Nephron progenitor cell (in vitro differentiated cells): ENCODE results near the gene UBE2J2.
A peak's percentile ranks its signal among the peaks of the same experiment; 100 is the strongest.

Experiments used
- DNase-seq: peaks from one replicate; pipeline ENCODE4 v3.0.0; 2021
- H3K27ac Mint-ChIP-seq: 2 replicates; pipeline ENCODE4 v1.8.0; 2021; ENCODE audit warnings: mild to moderate bottlenecking, moderate library complexity, mixed read lengths
- H3K27me3 Mint-ChIP-seq: 2 replicates; pipeline ENCODE4 v1.8.0; 2021; ENCODE audit warnings: mild to moderate bottlenecking, low read depth, mixed read lengths; ENCODE audit not compliant: poor library complexity
- H3K36me3 Mint-ChIP-seq: 2 replicates; pipeline ENCODE4 v1.8.0; 2021; ENCODE audit warnings: low read depth, mixed read lengths
- H3K4me1 Mint-ChIP-seq: 2 replicates; pipeline ENCODE4 v1.8.0; 2021; ENCODE audit warnings: mixed read lengths
- H3K4me3 Mint-ChIP-seq: 2 replicates; pipeline ENCODE4 v1.8.0; 2021; ENCODE audit warnings: mild to moderate bottlenecking, moderate library complexity, mixed read lengths
- H3K9me3 Mint-ChIP-seq: 2 replicates; pipeline ENCODE4 v1.8.0; 2021; ENCODE audit warnings: mild to moderate bottlenecking, moderate library complexity, mixed read lengths
- CTCF ChIP-seq: fragments of 200-600 bp; sonication (generic); IDR thresholded peaks from 2 replicates; pipeline ENCODE4 v1.5.0; 2021; ENCODE audit warnings: antibody characterized with exemption

UBE2J2 gene

DNA sequence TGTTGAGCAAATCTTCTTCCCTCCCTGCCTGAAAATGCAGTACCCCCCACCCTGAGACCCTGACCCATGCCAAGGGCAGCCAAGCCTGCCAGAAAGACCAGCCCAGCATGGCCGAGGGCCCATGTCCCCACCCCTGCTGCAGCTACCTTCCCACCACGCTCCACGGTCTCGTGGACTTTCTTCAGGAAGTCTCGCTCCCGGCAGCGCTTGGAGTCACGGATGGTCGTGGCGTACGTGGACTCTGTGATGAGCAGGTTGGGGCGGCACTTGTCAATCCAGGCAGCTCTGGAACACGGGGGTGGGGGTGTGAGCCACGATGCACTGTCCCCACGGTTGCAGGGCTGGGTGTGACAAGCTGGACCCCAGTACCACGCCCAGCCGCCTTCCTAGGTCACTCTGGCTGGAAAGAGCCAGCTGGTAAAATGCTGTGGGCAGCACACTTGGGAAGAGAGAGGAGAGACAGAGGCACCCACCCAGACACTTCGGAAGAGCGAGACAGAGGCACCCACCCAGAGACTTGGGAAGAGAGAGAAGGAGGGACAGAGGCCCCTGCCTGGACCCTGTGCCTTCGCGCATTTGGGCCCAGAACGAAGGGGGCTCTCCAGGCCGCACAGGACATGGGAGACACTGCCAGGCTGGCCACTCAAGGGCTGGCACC is 41.2 kb upstream of the UBE2J2 start:
- Mint-ChIP-seq H3K9me3 (no peaks in the 10 kb centered on the region), H3K4me3 (no peak overlapping the region), H3K27ac (peak overlapping the region; percentile 82), H3K4me1 (peaks cover 38% of the 10 kb centered on the region), H3K27me3 (peaks cover 6% of the 10 kb centered on the region), H3K36me3 (peaks cover 26% of the 10 kb centered on the region)
- TF ChIP-seq CTCF = no peak
- no peak for DNase-seq

GRCh38 chr1:1314237-1314586 is 40.6 kb upstream of the UBE2J2 start:
- Mint-ChIP-seq H3K27ac (no peak overlapping the region), H3K27me3 (peaks cover 9% of the 10 kb centered on the region), H3K36me3 (peaks cover 23% of the 10 kb centered on the region), H3K4me1 (peaks cover 32% of the 10 kb centered on the region), H3K9me3 (no peaks in the 10 kb centered on the region), H3K4me3 (no peak overlapping the region)
- no peak for DNase-seq
- TF ChIP-seq CTCF = no peak

DNA sequence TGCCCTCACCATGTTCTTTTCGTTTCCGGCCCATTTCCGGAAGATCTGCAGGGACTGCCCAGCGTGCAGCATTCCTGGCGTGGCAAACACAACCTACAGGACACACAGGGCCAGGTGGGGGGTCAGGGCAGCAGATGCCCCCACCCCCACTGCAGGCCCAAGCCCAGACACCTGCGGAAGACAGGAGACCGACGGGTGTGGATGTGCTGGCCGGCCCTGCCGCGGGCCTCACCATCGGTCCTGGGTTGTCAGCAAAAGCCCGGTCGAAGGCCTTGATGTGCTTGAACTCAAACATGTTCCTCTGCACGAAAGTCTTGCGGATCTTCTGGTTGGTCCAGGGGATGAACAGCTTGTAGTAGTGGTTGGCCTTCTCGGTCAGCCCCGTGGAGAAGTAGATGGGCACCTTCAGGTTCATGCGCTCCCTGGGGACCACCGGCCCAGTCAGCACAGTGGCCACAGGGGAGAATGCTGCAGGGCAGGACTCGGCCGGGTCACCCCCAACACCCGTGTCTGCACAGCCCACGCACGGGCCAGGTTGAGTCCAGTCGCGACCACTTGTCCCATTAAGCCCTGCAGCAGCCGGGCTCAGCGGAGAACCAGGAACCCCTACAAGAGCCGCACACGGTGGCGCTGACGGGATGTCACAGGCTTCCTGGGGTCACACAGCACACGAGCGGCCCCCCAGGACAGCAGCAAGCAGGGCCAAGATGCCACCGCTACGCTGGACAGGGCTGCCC is 40.0 kb upstream of the UBE2J2 start:
- Mint-ChIP-seq H3K36me3 (peaks cover 20% of the 10 kb centered on the region), H3K27me3 (peaks cover 10% of the 10 kb centered on the region), H3K27ac (no peak overlapping the region), H3K4me1 (peaks cover 30% of the 10 kb centered on the region), H3K9me3 (no peaks in the 10 kb centered on the region), H3K4me3 (no peak overlapping the region)
- TF ChIP-seq CTCF = no peak
- DNase-seq = no peak

DNA sequence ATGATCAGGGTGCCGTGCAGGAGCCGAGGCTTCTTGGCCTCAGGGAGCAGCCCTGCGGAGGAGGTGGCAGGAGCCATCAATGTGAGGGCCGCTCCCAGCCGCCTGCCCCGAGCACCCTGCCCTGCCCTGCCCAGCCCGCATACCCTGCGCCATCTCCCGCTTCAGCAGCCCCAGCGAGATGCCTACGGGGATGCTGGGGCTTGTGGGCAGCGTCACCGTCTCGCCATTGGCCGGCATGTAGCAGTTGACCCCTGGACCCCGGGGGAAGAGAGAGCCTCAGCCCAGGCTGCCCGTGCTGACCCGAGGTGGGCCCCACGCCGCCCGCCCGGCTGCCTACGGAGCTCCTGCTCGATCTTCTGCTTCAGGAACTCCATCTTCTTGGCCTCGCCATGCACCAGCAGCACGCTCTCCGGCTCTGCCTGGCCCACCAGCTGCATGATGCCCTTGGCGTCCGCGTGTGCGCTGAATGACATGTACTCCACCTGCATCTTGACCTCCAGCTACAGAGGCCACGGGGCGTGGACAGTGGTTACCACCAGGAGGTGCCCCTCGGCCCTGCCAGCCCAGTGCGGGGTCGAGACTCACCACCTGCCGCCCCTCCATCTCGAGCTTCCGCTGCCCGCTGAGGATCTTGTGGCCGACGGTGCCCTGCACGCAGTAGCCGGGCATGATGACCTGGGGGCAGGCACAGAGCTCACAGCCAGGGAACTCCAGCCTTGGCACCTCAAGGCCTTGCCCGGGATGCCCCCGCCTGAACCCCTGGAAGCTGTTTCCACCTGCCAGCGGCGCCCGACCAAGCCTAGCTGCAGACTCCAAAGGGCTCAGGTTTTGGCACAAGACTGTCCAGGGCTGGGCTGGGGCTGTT is 39.0 kb upstream of the UBE2J2 start:
- no peak for TF ChIP-seq CTCF
- peaks cover 22% of the 10 kb centered on the region for H3K4me1 Mint-ChIP-seq
- H3K36me3 Mint-ChIP-seq = peaks cover 20% of the 10 kb centered on the region
- H3K9me3 Mint-ChIP-seq = no peaks in the 10 kb centered on the region
- no peak for DNase-seq
- peaks cover 10% of the 10 kb centered on the region for H3K27me3 Mint-ChIP-seq
- no peak overlapping the region for H3K4me3 Mint-ChIP-seq
- H3K27ac Mint-ChIP-seq = no peak overlapping the region

DNA sequence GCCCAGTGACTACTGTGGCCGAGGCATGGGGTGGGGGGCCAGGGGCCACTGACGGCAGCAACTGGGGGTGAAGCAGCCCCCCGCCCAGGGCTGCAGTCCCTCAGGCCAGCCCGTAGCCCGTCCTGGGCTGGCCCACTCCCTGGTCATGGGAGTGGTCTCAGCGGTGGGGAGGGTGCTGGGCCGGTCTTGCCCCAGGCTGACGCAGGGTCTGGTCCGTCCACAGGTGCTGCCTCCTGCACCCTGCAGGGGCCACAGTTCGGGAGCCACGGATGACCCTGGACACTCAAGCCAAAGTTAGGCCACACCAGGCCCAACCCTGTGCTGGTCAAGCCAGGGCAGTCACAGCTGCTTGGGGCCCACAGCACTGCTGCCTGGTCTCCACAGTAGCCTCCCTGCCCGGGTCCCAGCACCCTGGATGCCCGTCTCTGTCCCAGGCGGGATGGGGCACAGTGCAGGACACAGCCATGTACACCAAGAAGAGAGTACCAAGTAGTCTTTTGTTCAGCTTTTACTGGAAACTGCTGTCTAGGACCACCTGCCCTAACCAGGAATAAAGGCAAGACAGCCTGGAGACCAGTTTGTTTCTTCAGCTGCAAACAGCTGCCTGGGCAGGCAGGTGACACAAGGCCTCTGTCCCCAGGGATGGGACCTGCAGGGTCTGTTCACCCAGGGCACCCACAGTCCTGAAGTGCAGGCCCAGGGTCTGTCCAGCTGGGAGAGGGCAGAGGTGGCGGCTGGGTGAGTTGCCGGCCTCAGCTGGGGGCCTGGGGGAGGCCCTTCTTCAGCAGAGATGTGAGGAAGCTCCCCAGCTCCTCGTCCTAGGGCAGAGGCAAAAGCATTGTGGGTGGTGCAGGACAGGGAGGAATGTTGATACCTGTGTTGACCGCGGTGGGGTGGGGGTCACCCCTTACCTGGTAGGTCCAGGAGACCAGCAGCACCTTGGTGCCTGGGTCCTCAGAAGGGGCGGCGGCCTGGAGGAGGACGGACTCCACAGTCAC is 37.8 kb upstream of the UBE2J2 start:
- Mint-ChIP-seq H3K4me3 (no peak overlapping the region), H3K4me1 (peaks cover 26% of the 10 kb centered on the region), H3K27ac (no peak overlapping the region), H3K36me3 (peaks cover 14% of the 10 kb centered on the region), H3K9me3 (no peaks in the 10 kb centered on the region), H3K27me3 (peaks cover 6% of the 10 kb centered on the region)
- no peak for TF ChIP-seq CTCF
- no peak for DNase-seq
